Cardiac fibroblast (primary cell): ENCODE measurements around the gene VSIG10L2.

Experiments used
- DNase-seq, 2 donors: peaks; one replicate each; pipeline versions ENCODE4 v3.0.0 to v3.0.0-alpha.2; 2010; ENCODE audit warnings: low read depth in 2 of 2
- H3K4me3 ChIP-seq, 2 donors: replicated peaks in 1 of 2; 1 replicate in 1 of 2; 2 replicates in 1 of 2; pipeline ENCODE4 v1.5.1; 2011; ENCODE audit warnings: low read depth in 2 of 2, low read length in 2 of 2, mild to moderate bottlenecking in 2 of 2, moderate library complexity in 1 of 2
- TF ChIP-seq, protein P1 (sequence below): IDR thresholded peaks from one replicate; pipeline ENCODE4 v1.5.1; 2011; ENCODE audit warnings: low read depth, mild to moderate bottlenecking, low read length, inconsistent platforms

The VSIG10L2 gene

DNA sequence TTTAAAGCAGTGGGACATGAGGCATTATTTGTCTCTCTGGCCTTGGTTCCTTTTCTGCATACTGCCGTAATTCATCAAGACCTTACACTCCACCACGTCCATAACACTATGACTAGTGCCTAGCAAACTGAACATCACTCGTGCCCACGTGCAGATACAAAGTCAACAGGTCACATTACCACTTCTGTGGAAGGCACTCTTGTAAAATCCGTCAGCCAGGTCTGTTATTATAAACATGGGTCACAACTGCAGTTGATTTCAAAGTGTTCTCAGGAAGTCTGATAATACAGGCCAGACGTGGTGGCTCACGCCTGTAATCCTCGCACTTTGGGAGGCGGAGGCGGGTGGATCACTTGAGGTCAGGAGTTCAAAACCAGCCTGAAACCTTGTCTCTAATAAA is 14.1 kb downstream of the VSIG10L2 start:
- DNase-seq, result no peak
- TF ChIP-seq, protein P1, sequence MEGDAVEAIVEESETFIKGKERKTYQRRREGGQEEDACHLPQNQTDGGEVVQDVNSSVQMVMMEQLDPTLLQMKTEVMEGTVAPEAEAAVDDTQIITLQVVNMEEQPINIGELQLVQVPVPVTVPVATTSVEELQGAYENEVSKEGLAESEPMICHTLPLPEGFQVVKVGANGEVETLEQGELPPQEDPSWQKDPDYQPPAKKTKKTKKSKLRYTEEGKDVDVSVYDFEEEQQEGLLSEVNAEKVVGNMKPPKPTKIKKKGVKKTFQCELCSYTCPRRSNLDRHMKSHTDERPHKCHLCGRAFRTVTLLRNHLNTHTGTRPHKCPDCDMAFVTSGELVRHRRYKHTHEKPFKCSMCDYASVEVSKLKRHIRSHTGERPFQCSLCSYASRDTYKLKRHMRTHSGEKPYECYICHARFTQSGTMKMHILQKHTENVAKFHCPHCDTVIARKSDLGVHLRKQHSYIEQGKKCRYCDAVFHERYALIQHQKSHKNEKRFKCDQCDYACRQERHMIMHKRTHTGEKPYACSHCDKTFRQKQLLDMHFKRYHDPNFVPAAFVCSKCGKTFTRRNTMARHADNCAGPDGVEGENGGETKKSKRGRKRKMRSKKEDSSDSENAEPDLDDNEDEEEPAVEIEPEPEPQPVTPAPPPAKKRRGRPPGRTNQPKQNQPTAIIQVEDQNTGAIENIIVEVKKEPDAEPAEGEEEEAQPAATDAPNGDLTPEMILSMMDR, result no peak
- no peak overlapping the region for H3K4me3 ChIP-seq

DNA sequence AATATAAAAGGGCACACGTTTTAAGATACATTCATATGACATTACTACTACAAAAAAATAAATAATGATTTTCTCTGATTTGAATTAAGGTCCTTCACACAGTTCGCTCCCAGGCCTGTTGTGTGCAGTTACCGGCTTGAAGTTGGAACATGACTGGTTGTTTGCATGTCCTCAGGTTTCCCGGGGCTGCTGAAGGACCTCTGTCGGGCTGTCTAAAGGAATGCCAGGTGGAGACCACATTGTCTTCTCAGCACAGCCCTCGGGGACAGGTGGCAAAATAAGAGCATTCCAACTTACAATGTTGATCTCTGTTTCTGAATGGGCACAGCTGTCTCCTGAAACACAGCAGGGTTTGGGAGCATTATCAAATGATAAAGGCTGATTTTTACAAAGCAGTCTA is 14.9 kb downstream of the VSIG10L2 start:
- DNase-seq, result no peak
- no peak overlapping the region for H3K4me3 ChIP-seq
- TF ChIP-seq, protein P1, result no peak

DNA sequence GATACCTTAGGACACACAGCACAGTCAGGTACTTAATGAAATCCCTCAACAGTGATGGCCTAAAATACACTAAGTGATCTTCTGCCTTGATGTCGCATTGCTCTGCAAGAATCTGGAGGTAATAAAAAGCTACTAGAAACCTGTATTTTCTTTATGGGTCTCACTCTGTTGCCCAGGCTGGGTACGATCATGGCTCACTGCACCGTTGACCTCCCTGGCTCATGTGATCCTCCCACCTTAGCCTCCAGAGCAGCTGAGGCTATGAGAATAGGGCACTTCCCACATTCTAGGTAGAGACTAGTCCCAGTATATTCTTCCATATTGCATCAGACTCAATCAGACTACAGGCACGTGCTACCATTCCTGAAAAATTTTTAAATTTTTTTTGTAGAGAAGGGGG is 21.7 kb downstream of the VSIG10L2 start:
- no peak overlapping the region for H3K4me3 ChIP-seq
- TF ChIP-seq, protein P1, result no peak
- DNase-seq, result no peak

GRCh38 chr11:125968354-125968753 is 22.5 kb downstream of the VSIG10L2 start:
- DNase-seq, result peak in 1 of 2 donors; percentile 14
- TF ChIP-seq, protein P1, result no peak
- H3K4me3 ChIP-seq, result no peak overlapping the region

DNA sequence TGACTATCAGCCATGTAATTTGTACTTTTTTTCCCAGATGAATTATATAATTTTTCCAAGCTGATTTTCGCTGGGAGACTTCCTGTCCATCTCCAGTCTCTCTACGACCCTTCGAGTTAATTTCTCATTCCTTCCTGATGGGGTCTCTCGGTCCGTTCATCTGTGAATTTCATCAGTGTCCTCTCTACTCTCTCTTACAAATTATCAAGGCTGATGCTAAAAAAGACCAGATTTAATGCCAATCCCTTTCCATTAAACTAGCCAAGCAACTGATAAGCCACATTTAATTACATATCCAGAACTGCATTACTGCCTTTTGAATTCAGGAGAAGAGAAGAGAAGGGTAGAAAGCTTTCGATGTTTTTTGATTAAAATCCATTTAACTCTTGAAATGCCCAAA is 25.8 kb downstream of the VSIG10L2 start:
- DNase-seq, result no peak
- H3K4me3 ChIP-seq, result no peak overlapping the region
- TF ChIP-seq, protein P1, result no peak

- TF ChIP-seq, protein P1, result no peak
- no peak for DNase-seq
- H3K4me3 ChIP-seq, result no peak overlapping the region
These were observed 28.4 kb downstream of the VSIG10L2 start for GRCh38 chr11:125974284-125974683.

DNA sequence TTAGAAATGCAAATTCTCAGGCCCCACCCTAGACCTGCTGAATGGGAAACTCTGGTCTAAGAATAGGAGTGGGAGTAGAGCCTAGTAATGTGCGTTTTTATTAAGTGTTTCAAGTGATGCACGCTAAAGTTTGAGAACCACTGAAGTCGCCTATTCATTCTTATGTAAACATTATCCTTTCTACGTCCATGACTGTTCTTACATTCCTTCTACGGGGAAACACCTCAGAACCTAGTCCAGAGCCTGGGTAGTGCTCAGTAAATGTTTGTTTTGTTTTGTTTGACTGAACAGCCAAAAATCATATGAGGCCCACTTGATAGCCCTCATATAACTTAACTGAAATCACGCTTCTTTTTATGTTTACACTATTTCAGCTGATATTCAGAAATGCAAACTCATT is 29.8 kb downstream of the VSIG10L2 start:
- TF ChIP-seq, protein P1, result no peak
- no peak for DNase-seq
- no peak overlapping the region for H3K4me3 ChIP-seq
